NCI-H2107 treated with DMSO at 0.1 percent for 48 hours (cell line): ENCODE measurements around the gene C3orf49.

Source experiments
- DNase-seq: peaks from one replicate; lab custom pipeline; 2025; ENCODE audit not compliant: unreplicated experiment; lab: John Stamatoyannopoulos, UW

C3orf49 gene

DNA sequence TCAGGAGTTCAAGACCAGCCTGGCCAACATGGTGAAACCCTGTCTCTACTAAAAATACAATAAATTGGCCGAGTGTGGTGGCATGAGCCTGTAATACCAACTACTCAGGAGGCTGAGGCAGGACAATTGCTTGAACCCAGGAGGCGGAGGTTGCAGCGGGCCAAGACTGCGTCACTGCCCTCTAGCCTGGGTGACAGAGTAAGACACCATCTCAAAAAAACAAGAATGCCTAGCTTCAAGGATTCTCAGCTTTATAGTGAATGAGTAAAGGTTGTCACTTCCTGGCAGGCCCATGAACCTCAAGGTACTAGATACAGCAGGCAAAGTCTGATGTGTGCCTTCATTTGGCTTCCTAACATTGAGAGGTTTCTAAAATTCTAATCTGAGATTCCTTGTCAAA, 30.1 kb downstream of the C3orf49 start:
- no peak for DNase-seq

DNA sequence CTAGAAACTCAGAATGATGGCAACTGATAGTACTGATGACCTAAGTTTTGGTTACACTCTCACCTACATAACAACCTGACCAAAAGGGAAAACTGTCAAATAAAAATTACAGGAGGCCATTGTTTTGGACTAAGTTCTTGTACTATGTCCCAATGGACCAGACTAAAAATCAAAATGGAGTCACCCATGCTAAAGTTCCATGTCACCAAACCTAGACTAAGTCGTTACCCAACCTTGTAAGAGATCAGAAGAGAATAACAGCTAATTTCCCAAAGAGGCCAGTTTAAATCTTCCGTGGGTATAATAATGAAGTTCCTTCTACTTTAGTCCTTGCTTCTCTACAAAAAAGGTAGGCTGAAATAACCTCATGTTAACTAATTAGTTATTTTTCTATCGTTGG, 32.2 kb downstream of the C3orf49 start:
- no peak for DNase-seq

DNA sequence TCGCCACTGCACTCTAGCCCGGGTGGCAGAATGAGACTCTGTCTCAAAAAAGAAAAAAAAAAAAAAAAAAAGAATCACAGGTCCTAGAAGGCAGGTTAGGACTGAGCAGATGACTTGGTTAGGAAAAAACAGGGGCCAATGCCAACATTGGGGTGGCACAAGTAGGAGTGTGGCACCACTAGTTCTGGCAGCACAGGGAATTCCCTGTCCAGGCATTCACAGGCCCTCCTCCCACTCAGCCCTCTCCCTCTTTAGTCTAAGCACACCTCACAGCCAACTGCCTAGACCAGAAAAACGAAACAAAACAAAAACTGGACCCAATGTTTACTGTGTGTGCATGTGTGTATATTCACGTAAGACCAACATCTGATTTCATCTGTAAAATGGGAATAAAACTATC, 34.0 kb downstream of the C3orf49 start:
- DNase-seq = no peak

DNA sequence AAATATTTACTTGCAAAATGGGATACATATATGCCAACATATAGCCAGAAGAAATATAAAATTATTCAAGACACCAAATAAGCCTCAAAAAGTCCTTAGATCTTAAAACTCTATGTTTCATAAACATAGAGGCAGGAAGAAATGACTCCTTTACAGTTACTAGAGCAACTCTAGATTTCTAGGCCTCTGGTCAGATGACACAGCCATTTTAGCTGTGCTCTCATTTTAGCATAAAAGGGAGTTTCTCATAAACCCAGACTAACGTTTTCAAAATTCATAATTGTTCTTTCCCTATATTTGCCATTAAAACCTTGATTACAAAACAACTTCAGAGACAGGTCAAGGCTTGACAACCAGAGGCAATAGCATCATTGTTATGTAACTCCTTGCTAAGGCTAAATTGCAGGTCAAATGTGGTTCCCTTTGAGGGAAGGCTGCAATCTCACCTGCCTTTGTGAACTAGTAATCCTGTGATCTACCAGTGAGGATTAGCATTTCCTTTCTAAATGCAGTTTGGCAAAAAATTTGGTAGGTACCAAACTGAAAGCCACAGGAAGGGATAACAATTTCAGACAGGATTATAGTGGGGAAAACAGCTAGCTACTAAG, 36.3 kb downstream of the C3orf49 start:
- no peak for DNase-seq

DNA sequence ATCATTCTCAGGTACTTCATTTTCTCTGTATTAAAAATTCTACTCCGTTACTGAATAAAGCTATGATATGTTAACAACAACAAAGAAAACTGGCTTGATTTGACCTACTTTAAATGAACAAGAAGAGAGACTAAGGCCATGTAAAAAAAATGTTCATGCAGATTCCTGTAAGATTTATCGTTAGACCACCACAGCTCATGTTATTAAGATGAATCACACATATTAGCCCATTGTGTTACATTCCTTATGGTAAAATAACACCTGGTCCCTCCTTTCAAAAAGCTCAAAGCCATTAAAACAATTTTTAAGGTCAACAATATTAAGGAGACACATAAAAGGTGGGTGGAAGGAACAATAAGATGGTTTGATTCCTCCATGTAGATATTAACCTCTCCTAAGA, 38.2 kb downstream of the C3orf49 start:
- no peak for DNase-seq

- no peak for DNase-seq
These were observed 41.7 kb downstream of the C3orf49 start for GRCh38 chr3:63860776-63861175.

DNA sequence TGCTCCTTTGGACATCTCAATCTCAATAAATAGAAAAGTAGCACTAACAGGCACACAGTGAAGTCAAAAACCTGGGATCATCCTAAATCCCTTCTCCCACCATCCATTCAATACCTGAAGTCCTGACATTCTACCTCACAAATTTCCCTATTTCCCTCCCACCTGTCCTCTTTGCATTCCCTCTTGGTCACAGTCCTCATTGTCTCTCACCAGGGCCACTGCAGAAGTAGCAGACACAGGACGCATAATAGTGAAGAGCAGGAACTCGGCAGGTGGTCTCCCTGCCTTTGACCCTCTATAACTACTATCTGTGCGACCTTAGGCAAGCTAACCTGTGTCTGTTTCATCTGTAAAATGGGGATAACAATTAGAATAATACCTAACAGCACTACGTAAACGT, 42.2 kb downstream of the C3orf49 start:
- no peak for DNase-seq

GRCh38 chr3:63862804-63863149, 43.7 kb downstream of the C3orf49 start:
- no peak for DNase-seq

DNA sequence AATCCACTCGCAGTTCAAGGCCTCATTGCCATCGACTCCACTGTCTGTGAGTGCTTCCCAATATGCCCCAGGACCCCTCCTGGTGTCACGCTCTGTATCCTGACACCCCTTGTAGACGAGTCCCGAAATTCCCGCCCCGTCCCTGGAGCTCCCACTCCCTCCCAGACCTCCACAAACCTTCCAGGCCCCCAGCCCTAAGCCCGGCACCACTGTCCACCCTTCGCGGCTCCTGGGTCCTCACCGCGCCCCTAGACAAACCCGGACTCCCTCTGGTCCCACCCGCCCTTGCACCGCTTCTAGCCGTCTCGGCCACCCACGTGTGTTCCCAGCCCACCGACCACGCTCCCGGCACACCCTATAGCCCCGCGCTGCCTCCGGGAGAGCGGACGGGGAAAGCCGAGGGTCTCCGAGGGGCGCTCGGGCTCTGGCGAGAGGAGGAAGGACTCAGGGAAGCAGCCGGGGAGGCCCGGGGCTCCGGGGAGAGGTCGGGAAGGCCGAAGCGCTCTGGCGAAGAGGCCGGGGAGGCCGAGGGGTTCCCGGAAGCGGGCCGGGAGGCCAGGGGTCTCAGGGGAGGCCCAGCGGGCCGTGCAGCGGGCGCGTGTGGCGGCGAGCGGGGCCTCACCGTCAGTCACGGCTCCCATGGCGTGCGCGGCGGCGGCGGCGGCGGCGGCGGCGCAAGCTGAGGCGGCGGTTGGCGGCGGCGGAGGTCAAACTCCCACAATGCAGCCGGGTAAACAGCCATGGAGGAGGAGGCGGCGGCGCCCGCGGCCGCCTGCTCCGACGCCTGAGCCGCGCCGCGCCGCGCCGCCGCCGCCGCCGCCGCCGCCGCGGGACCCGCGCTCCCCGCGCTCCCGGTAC, 44.3 kb downstream of the C3orf49 start, which contains the start of the genes ATXN7 and THOC7:
ATXN7 (plus strand) TSS at position 718 of the 858 bp plus-strand sequence. CDS start 48,732 bp downstream, outside the sequence.
THOC7 (minus strand) TSS at position 656 of the 858 bp plus-strand sequence; CDS start at position 641, 15 bp downstream.
- no peak for DNase-seq

GRCh38 chr3:63864008-63864964, 45.2 kb downstream of the C3orf49 start:
- no peak for DNase-seq

- no peak for DNase-seq
These were observed 45.8 kb downstream of the C3orf49 start for GRCh38 chr3:63864965-63865327.

- DNase-seq = no peak
These were observed 48.1 kb downstream of the C3orf49 start for GRCh38 chr3:63867225-63867624.

GRCh38 chr3:63869940-63870614, 51.0 kb downstream of the C3orf49 start:
- DNase-seq = no peak

DNA sequence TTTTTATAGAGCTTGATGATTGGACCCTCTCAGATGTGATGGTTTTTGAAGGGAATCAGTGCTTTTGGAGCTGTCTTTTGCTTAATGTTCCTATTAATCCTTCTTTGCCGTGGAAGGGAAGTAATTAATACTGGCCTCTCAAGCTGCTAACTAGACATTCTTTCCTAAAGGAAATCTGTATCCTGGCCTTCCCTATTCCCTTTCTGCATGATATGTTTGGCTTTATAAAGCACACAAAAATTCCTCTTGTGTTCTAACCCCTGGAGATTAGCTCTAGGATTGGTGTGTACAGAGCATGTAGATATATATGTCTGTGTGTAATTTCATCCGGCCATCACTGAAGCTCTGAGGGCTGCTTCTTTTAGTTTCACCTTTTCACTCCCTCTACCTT, 51.5 kb downstream of the C3orf49 start:
- peak; percentile 14 for DNase-seq

- no peak for DNase-seq
These were observed 53.2 kb downstream of the C3orf49 start for GRCh38 chr3:63872135-63872924.

GRCh38 chr3:63874769-63875168, 55.7 kb downstream of the C3orf49 start:
- no peak for DNase-seq

GRCh38 chr3:63875510-63875909, 56.4 kb downstream of the C3orf49 start:
- DNase-seq = no peak

DNA sequence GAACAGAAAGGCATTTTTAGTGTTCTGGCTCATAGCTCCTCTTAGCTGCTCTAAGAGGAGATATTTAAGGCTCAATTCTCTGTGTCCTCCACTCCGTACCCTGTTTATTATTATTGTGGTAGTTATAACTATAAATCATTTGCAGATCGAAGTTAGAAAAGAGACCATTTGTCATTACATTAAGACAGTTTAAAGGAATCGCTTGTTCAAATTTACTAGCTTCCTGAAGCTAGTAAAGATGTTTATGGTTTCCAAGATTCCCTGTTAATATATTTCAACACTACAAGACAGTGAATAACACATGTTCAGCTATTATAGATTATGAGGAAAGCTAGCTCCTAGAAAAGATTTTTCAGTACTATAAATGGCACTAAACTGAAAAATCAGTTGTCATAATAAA, 57.2 kb downstream of the C3orf49 start:
- DNase-seq = no peak

GRCh38 chr3:63877737-63878393, 58.8 kb downstream of the C3orf49 start:
- no peak for DNase-seq
